GM20000 (cell line): ENCODE measurements around the gene KLHL26.
"Not testable (repeated sequence)": the region's sequence is repeated elsewhere in the genome, so short reads cannot be mapped to it uniquely, and the experiment has no call there.

Experiments
- DNase-seq: peaks from one replicate; pipeline ENCODE4 v3.0.0; 2012; ENCODE audit warnings: low spot score
- TF ChIP-seq, protein P1 (sequence below): IDR thresholded peaks from 2 replicates; pipeline ENCODE4 v1.5.1; 2012; ENCODE audit warnings: mild to moderate bottlenecking, control low read depth; ENCODE audit errors: extremely low read depth, missing control alignments

KLHL26 gene

DNA sequence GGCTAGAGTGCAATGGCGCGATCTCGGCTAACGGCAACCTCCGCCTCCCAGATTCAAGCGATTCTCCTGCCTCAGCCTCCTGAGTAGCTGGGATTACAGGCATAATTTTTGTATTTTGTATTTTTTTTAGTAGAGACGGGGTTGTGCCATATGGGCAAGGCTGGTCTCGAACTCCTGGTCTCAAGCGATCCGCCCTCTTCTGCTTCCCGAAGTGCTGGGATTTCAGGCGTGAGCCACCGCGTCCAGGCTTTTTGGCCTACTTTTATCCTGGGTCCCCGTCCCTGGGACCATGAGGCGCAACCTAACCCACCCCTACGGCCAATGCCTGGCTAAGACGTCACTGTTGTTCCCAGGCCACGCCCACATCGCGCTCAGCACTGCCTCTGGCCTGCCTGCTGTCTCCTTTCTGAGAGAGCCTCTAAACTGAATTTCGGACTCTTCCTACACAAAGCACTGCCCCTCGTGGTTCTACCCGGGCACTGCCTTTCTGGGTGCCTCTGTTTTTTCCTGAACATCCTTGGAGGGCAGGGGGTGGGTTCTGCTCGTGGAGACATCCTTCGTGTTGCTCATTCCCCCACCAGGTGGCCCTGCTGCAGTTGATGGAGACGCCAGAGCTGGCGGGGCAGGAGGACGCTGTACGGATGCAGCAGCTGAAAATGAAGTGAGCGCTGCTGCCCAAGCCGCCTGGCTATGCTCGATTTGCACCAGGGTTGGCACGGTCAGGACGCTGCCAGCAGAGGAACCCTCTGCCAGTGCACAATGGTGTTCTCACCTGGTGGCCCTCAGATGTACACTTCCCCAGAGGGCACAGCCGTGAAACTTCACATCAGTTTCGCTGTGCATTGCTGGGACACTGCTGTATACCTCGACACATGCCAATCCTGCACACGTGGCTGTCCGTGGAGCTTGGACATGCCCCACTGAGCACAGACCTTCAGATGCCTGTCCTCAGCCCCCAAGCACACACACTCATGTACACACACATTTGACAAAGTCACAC, 46.3 kb upstream of the KLHL26 start:
- DNase-seq: peak; percentile 49
- TF ChIP-seq, protein P1, sequence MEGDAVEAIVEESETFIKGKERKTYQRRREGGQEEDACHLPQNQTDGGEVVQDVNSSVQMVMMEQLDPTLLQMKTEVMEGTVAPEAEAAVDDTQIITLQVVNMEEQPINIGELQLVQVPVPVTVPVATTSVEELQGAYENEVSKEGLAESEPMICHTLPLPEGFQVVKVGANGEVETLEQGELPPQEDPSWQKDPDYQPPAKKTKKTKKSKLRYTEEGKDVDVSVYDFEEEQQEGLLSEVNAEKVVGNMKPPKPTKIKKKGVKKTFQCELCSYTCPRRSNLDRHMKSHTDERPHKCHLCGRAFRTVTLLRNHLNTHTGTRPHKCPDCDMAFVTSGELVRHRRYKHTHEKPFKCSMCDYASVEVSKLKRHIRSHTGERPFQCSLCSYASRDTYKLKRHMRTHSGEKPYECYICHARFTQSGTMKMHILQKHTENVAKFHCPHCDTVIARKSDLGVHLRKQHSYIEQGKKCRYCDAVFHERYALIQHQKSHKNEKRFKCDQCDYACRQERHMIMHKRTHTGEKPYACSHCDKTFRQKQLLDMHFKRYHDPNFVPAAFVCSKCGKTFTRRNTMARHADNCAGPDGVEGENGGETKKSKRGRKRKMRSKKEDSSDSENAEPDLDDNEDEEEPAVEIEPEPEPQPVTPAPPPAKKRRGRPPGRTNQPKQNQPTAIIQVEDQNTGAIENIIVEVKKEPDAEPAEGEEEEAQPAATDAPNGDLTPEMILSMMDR: no peak

DNA sequence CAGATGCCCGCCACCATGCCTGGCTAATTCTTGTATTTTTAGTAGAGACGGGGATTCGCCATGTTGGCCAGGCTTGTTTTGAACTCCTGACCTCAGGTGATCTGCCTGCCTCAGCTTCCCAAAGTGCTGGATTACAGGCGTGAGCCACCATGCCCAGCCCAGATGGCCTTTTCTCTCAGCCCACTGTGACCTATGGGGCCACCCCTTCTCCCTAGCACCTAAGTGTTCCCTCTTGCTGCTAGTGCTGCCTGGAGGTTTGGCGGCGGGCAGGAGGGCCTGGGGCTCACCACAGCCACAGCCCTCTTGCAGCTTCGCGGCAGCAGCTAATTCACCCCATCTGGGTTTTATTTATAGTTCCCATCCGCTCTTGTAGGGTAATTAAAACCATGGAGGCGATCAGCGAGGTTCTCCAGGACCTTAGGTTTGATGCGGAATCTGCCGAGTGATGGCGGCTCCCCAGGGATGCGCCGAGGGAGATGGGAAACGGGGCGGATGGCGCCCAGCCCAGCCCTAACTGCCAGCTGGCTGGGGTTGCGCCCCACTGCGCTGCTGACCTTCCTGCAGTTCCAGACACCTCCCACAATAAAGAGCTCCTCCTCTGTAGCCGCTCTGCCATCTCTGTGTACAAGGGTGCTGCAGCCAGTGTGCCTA, 45.0 kb upstream of the KLHL26 start:
- DNase-seq: no peak
- TF ChIP-seq, protein P1: no peak

DNA sequence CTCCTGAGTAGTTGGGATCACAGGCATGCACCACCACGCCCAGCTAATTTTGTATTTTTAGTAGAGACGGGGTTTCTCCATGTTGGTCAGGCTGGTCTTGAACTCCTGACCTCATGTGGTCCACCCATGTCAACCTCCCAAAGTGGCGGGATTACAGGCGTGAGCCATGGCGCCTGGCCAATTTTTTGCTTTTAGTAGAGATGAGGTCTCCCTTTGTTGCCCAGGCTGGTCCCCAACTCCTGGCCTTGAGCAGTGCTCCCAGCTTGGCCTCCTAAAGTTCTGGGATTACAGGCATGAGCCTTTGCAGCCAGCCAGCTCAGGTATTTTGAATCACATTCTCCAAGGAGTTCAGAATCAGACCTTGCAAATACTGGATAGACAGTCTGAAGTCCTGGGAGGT, 44.1 kb upstream of the KLHL26 start:
- DNase-seq: not testable (repeated sequence)

DNA sequence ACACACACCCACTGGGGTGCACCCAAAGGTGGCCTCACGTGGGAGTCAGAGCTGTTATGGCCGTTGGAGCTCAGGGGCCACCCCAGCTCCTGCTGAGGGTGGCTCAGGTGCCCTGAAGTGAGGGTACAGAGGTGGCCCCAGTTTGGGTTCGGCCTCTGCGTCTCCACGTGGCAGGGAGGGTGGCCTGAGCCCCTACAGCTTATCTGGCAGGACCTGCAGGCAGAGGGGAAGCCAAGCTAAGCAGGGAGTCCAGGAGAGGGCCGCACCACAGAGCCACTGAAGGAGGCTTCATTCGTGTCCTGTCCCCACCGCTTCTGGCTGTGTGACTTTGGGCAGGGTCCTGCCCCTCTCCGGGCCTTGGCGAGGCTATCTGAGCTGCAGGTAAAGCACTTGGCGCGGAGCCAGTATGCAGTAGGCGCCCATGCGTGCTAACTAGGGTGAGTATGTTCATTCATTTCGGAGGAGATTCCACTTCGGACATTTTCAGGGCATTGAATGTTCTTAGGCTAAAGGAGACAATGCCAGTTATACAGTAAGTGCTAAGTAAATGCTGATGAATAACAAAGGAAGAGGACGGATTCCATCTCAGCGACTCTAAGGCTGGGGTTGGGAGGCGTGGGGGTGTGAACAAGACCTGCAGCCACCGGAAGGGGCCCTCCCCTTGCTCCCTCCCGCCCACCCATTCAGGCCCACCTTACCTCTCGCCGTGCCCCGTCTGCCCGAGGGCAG, 43.3 kb upstream of the KLHL26 start:
- no peak for DNase-seq
- TF ChIP-seq, protein P1: no peak

DNA sequence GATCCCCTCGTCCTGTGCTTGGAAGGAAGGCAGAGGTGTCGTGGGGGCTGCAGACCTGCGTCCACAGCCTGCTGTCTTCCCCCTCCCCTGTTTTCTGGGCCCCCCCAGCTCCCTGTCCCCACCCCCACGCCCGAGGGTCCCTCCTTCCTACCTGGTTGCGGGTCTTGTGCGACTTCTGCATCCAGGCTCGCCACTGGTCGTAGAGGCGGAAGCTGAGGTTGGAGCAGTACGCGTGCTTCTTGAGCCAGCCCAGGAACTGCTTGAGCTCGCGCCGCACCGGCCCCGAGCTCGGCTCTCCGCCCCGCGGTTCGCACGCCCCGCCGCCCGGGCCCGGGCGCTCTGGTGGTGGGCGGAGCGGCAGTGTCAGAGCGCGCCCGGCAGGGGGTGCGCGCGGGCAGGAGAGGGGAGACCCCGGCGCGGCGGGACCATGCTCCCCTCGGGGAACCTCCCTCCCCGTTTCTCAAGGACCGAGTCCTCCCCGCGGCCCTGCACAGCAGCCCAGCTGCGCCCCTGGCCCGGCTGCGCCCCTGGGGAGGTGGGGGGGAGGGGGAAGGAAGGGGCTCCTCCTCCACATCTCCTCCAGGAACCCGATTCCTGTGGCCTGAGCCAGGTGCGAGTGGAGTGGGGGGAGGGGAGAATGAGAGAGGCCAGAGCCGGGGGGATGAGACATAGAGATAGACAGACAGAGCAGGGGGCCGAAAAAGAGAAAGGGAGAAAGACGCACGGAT, 42.6 kb upstream of the KLHL26 start:
- DNase-seq: peak; percentile 96
- TF ChIP-seq, protein P1: peak; percentile 94

DNA sequence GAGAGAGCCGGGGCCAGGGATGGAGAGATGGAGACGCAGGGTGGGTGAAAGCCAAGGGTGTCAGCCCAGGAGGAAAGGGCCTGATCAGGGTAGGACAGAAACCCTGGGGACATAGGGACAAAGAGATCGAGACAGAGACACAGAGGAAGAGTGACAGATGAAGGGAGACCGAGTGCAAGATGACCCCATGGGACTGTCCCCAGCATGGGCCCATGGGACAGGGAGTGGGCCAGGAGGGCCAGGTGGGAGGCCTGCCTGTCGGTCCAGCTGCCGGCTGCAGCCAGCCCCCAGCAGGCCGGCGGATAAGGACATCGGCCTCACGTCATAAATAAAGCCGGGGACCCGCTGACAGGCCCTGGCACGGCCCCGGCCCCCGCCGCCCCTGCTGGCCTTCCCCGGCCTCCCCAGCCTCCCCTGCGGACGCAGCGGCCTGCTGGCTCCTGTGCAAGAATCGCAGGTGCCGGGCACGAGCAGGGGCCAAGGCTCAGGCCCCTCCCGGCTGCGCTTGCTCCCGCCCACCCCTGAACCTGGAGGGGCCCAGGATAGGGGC, 41.9 kb upstream of the KLHL26 start:
- TF ChIP-seq, protein P1: no peak
- DNase-seq: peak; percentile 64

DNA sequence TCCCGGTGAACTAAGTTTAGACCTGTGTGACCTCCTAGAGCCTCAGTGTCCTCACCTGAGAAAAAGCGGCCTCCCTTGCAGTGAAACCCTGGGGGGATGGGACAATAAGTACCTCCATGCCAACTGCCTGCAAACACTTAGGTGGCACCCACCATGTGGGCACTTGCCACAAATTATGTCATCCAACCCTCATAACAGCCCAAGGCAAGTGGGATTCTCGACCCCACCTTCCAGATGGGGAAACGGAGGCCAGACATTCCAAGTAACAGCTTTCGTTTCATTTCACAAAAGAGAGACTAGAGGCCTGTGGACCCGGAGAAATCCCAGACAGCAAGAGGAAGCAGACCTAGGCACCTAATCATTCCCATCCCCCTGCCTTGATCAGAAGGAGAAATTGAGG, 41.4 kb upstream of the KLHL26 start:
- TF ChIP-seq, protein P1: no peak
- no peak for DNase-seq
